ENCODE data around the gene KLHL26. TPM values are rescaled to one million over a fixed set of nuclear protein-coding genes. Genes with fewer than 3 reads are reported as not detected.

Gene KLHL26
- total and polyA plus RNA-seq, 9 of the 15 experiments (the other 6 are each of a cell fraction or from before 2014, with no cell fraction given): 0.13 to 13.3 (median 1.4) TPM

GRCh38 chr19:18699403-18700054, 62.7 kb downstream of the KLHL26 start:
- ChIA-PET CTCF (ENCODE audit: low intra/inter-chr PET ratio) (no interaction called here), POLR2A (no interaction called here)
- DNase-seq (ENCODE audit: extremely low read depth in 1 of 4, low spot score in 3 of 4) (peak; percentile 45 to 74 (median 58)), FAIRE-seq (no peak), ATAC-seq (no peak)
- Histone ChIP-seq H3K36me3 (ENCODE audit: control insufficient read depth, insufficient read depth, low read length) (no peaks in the 10 kb centered on the region), H3K9ac (ENCODE audit: insufficient read depth in 1 of 2, low read depth in 2 of 2, low read length in 2 of 2) (peak overlapping the region in 1 of 2 experiments; percentile 36; a peak in 1 of 4 replicates), H3K79me2 (ENCODE audit: control insufficient read depth, insufficient read depth, low read length) (peaks cover 7% of the 10 kb centered on the region; the same call in 2 of the 3 replicates), H3K9me3 (replicated peaks; ENCODE audit: control insufficient read depth, insufficient read depth, low read depth, low read length) (no peaks in the 10 kb centered on the region), H4K20me1 (replicated peaks; ENCODE audit: control insufficient read depth, insufficient read depth, low read length) (peaks cover 30% of the 10 kb centered on the region), H3K4me2 (ENCODE audit: insufficient read depth, low read length) (no peak overlapping the region), H3K27me3 (ENCODE audit: control insufficient read depth in 2 of 2, insufficient read depth in 2 of 2, low read length in 2 of 2) (no peaks in the 10 kb centered on the region), H3K27ac (ENCODE audit: extremely low read depth, low read depth, low read length) (no peak overlapping the region), H3K9me1 (ENCODE audit: control insufficient read depth, insufficient read depth, low read length) (peaks cover 3% of the 10 kb centered on the region), H2AFZ (ENCODE audit: low read depth, low read length) (no peak overlapping the region), H3K4me1 (replicated peaks in 1 of 2; ENCODE audit: control insufficient read depth in 2 of 2, insufficient read depth in 2 of 2, low read length in 2 of 2) (peaks cover 17 to 48% of the 10 kb centered on the region in 2 experiments; a peak in 4 of 5 replicates), H3K4me3 (no peak overlapping the region)
- in situ Hi-C loops (cut with MboI): no loop called here
- no peak for TF ChIP-seq CSDE1 (IDR thresholded peaks at IDR 0.05)
- TF ChIP-seq ZBTB34 (CRISPR knock-in tag; IDR thresholded peaks at IDR 0.05): no peak
- no peak for TF ChIP-seq CBFA2T2 (conservative IDR thresholded peaks at IDR 0.05)
- TF ChIP-seq, protein P1, sequence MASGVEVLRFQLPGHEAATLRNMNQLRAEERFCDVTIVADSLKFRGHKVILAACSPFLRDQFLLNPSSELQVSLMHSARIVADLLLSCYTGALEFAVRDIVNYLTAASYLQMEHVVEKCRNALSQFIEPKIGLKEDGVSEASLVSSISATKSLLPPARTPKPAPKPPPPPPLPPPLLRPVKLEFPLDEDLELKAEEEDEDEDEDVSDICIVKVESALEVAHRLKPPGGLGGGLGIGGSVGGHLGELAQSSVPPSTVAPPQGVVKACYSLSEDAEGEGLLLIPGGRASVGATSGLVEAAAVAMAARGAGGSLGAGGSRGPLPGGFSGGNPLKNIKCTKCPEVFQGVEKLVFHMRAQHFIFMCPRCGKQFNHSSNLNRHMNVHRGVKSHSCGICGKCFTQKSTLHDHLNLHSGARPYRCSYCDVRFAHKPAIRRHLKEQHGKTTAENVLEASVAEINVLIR (CRISPR knock-in tag; IDR thresholded peaks at IDR 0.05): no peak
- TF ChIP-seq TCF3 (CRISPR knock-in tag; IDR thresholded peaks at IDR 0.05): peak; percentile 46
- 0 out of 2 replicates have a peak, but pooled peaks have one; percentile 33 for TF ChIP-seq CBFA2T3 (IDR thresholded peaks at IDR 0.05)
- no peak for TF ChIP-seq MTA2 (IDR thresholded peaks at IDR 0.05; ENCODE audit: low read depth)
- intact Hi-C loops (cut with micrococcal nuclease): no loop called here
- 32% methylated on average over 14 of the region's 14 CpGs for WGBS (ENCODE audit: insufficient coverage, low coverage, missing lambda C conversion rate)
- BruUV-seq (replicated peaks): no TSS peak
